NT2/D1 (cell line): Measurements from ENCODE around the gene TGFB3.

Experiments
- SUZ12 ChIP-seq: IDR thresholded peaks from 2 replicates; pipeline ENCODE4 v1.6.1; 2011; ENCODE audit not compliant: insufficient read length, insufficient read depth; ENCODE audit errors: extremely low read depth
- YY1 ChIP-seq: IDR thresholded peaks from 2 replicates; pipeline ENCODE4 v1.6.1; 2011; ENCODE audit not compliant: insufficient read length, insufficient read depth
- ZNF274 ChIP-seq: IDR thresholded peaks from 2 replicates; pipeline ENCODE4 v1.6.1; 2011; ENCODE audit warnings: mild to moderate bottlenecking, low read depth, low read length

GRCh38 chr14:75961662-75962061 is 20.1 kb downstream of the TGFB3 start:
- TF ChIP-seq ZNF274 (no peak), SUZ12 (no peak), YY1 (no peak)
